Heart left ventricle (tissue), 16 donors: ENCODE data around the gene NTM. TPM values are rescaled to one million over a fixed set of nuclear protein-coding genes. Genes with fewer than 3 reads are reported as not detected.

Experiments
- ATAC-seq, 4 donors: fragments of 200-7000 bp; cut with Tn5 transposase; one replicate each; pipeline ENCODE4 v1.9.1; 2020 to 2022; ENCODE audit warnings: moderate library complexity in 4 of 4, mild to moderate bottlenecking in 3 of 4, moderate number of reproducible peaks in 1 of 4
- DNase-seq, 5 donors: peaks; one replicate each; pipeline ENCODE4 v3.0.0-alpha.2; 2020
- H3K27ac ChIP-seq, 12 donors: fragments of 200-600 bp; sonication (generic) in 4 of 12; one replicate each; pipeline versions ENCODE4 v1.5.0 to v1.8.0; 2016 to 2022; ENCODE audit warnings: mild to moderate bottlenecking in 2 of 12
- H3K27me3 ChIP-seq, 9 donors: fragments of 200-600 bp; sonication (generic) in 2 of 9; one replicate each; pipeline versions ENCODE4 v1.5.1 to v1.8.0; 2016 to 2022; ENCODE audit warnings: mild to moderate bottlenecking in 3 of 9
- H3K36me3 ChIP-seq, 9 donors: fragments of 200-600 bp; sonication (generic) in 2 of 9; one replicate each; pipeline versions ENCODE4 v1.5.0 to v1.8.0; 2018 to 2022; ENCODE audit warnings: mild to moderate bottlenecking in 2 of 9
- H3K4me1 ChIP-seq, 12 donors: fragments of 200-600 bp; sonication (generic) in 4 of 12; one replicate each; pipeline versions ENCODE4 v1.5.0 to v1.8.0; 2016 to 2022; ENCODE audit warnings: mild to moderate bottlenecking in 3 of 12
- H3K4me3 ChIP-seq, 12 donors: fragments of 200-600 bp; sonication (generic) in 4 of 12; one replicate each; pipeline versions ENCODE4 v1.5.0 to v1.8.0; 2017 to 2022; ENCODE audit warnings: mild to moderate bottlenecking in 9 of 12, moderate library complexity in 4 of 12
- H3K9me3 ChIP-seq, 12 donors: fragments of 200-600 bp; sonication (generic) in 4 of 12; one replicate each; pipeline versions ENCODE4 v1.5.0 to v1.8.0; 2016 to 2022; ENCODE audit warnings: mild to moderate bottlenecking in 1 of 12
- CTCF ChIP-seq, 12 donors: fragments of 200-600 bp; sonication (generic) in 4 of 12; IDR thresholded peaks; one replicate each; pipeline versions ENCODE4 v1.5.0 to v1.8.0; 2018 to 2022; ENCODE audit warnings: antibody characterized with exemption in 12 of 12, mild to moderate bottlenecking in 5 of 12
- POLR2A ChIP-seq, 2 donors: fragments of 450-650 bp; IDR thresholded peaks; one replicate each; pipeline ENCODE4 v1.6.1; 2017; ENCODE audit warnings: antibody characterized with exemption in 2 of 2, mild to moderate bottlenecking in 2 of 2, moderate library complexity in 2 of 2
- WGBS, 4 donors: extraction: QIAGEN DNeasy Blood & Tissue Kit in 2 of 4; methylation state at CpG; one replicate each; pipeline versions ENCODE4 v1.1.5 to v1.1.7; 2013 to 2018; 5-methylcytosine and 5-hydroxymethylcytosine counted together
- intact Hi-C, 10 donors: fragments of 100-400 bp; cut with DNase I; formaldehyde crosslinking; loops; one replicate each; pipeline versions ENCODE4 v1.11.1 to v1.14.2; 2022
- polyA plus RNA-seq, 2 donors: library from polyadenylated mRNA; stranded (reverse); fragments of 200-250 nt; gene quantifications; one replicate each; pipeline ENCODE4 v1.2.3, GENCODE V29; 2013
- total RNA-seq, 9 donors: library from RNA; depleted of rRNA in 2 of 9; stranded (reverse); fragments of >200 nt in 2 of 9; fragmentation: NEBNext Ultra II Directional in 3 of 9; extraction: Animal tissue kit (Norgen Biotek cat#: 25700) in 3 of 9; gene quantifications; one replicate each; pipeline versions ENCODE4 v1.1.0 to v1.2.4, GENCODE V29; 2016 to 2023
- donor health status: ischemic (EF 13 %, LVEDD 7.1; RV severe dilation, severe dysfunction).
- donor health status: healthy with polysubstance abuse.
- donor health status: DM: no; HTN: yes; CAD: no.
- donor health status: DM: no; HTN: no; CAD: no.
- donor health status: ischemic (EF 25% LVEDD 6.9; RV normal size, moderate dysfunction).
- donor health status: ischemic (EF 25% LVEDD 5.7; RV mildly dilated, moderate dysfunction).
- donor health status: healthy.
- donor health status: DM: yes; HTN: yes; CAD: no.
- donor health status: ischemic (EF 35%, LVEDD 5.7; RV mildly dilated, moderate dysfunction).
- donor health status: nonischemic (EF 11% LVEDD 7.7; RV severe dilation, severe dysfunction).
- donor health status: DM: yes; HTN: yes; CAD: no.
- donor health status: PGD.
- donor health status: ischemic (EF 29% LVEDD 5.4; RV normal size, mild dysfunction).
- donor health status: nonischemic (EF 23%, LVEDD 6.1; RV moderate dilation, normal function).

Gene NTM
- total and polyA plus RNA-seq, 11 donors = 0.40 to 7.7 (median 1.5) TPM

DNA sequence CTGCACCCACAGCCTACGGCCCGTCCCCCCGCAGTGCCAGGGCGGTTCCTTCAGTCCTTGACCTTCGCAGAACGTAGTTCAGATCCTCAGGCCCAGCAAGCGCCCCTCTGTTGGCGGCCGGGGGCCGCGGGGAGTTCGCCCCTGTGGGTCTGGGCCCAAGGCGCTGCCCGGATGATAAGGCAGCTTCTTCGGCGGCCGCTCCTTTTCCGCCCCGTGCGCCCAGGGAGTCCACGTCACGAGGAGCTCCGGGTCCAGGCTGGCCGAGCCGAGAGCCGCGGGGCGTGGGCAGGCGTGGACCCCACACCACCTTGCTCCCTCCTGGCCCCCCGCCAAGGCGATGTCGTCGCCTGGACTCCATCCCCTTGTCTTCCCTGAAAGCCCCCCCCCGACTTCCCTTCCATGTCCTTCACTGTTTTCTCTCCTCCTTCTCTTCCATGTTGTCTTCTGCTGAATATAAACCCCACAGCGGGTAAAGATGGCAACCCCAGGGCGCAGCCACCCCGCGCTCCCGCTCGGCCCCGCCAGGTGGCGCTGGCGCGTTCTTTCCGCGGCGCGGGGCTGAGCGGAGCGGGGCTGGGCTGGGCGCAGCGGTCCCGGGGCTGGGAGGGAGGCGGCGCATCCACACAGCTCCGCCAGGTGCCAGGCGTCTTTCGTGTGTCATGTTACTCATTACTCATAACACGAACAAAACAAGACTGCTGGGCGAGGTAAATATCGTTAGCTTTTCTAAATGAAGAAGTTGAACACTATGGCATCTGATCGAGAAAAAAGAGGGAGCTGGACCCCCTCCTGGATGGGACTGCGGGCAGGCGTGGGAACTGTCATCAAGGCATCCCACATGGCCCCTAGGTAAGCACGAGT lies 321.0 kb downstream of the NTM start:
- H3K4me3 ChIP-seq = no peak overlapping the region
- H3K4me1 ChIP-seq = peaks cover 0 to 18% (median 5%) of the 10 kb centered on the region in 12 donors
- 42 to 52% (median 46%) methylated on average over 52 to 65 of the region's 65 CpGs for WGBS, 4 donors
- TF ChIP-seq CTCF (IDR thresholded peaks at IDR 0.05) = peak in 11 of 12 donors; percentile 17 to 50 (median 41)
- no peak for TF ChIP-seq POLR2A (IDR thresholded peaks at IDR 0.05)
- H3K9me3 ChIP-seq = no peaks in the 10 kb centered on the region
- H3K27ac ChIP-seq = no peak overlapping the region
- no peak for DNase-seq
- peaks cover 0 to 64% (median 6%) of the 10 kb centered on the region in 9 donors for H3K27me3 ChIP-seq
- H3K36me3 ChIP-seq = no peaks in the 10 kb centered on the region
- peak in 1 of 4 donors; percentile 20 for ATAC-seq
- intact Hi-C loops = loop anchor here in 2 of 10 donors (5.0 to 10.0 kb wide), 2 partner anchors 436 to 1373 kb away; no protein-coding TSS in a partner anchor

DNA sequence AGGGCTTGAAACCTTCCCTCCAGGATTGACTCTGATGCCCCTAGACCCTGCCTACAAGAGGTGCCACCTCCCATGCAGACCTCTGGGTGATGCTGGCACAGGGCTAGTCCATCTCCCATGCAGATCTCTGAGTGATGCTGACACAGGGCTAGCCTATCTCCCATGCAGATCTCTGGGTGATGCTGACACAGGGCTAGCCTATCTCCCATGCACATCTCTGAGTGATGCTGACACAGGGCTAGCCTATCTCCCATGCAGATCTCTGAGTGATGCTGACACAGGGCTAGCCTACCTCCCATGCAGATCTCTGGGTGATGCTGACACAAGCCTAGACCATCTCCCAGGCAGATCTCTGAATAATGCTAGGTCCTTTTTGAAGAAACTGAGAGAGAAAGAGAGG lies 321.7 kb downstream of the NTM start:
- H3K4me3 ChIP-seq = no peak overlapping the region
- no peak for ATAC-seq
- H3K9me3 ChIP-seq = no peaks in the 10 kb centered on the region
- intact Hi-C loops = loop anchor here in 2 of 10 donors (5.0 to 10.0 kb wide), 2 partner anchors 435 to 1373 kb away; no protein-coding TSS in a partner anchor
- DNase-seq = no peak
- no peak overlapping the region for H3K27ac ChIP-seq
- no peak for TF ChIP-seq POLR2A (IDR thresholded peaks at IDR 0.05)
- no peak for TF ChIP-seq CTCF (IDR thresholded peaks at IDR 0.05)
- H3K27me3 ChIP-seq = peaks cover 0 to 58% (median 6%) of the 10 kb centered on the region in 9 donors
- no peaks in the 10 kb centered on the region for H3K36me3 ChIP-seq
- H3K4me1 ChIP-seq = peaks cover 0 to 18% (median 5%) of the 10 kb centered on the region in 12 donors

GRCh38 chr11:131692961-131693360 lies 322.5 kb downstream of the NTM start:
- DNase-seq = no peak
- no peaks in the 10 kb centered on the region for H3K36me3 ChIP-seq
- H3K27me3 ChIP-seq = peaks cover 0 to 60% (median 7%) of the 10 kb centered on the region in 9 donors
- H3K27ac ChIP-seq = no peak overlapping the region
- 65 to 83% (median 77%) methylated on average over 1 of the region's 1 CpG for WGBS, 4 donors
- ATAC-seq = no peak
- TF ChIP-seq POLR2A (IDR thresholded peaks at IDR 0.05) (no peak), CTCF (IDR thresholded peaks at IDR 0.05) (no peak)
- no peak overlapping the region for H3K4me3 ChIP-seq
- intact Hi-C loops = loop anchor here in 2 of 10 donors (5.0 to 10.0 kb wide), 2 partner anchors 434 to 1372 kb away; no protein-coding TSS in a partner anchor
- peaks cover 0 to 15% (median 5%) of the 10 kb centered on the region in 12 donors for H3K4me1 ChIP-seq
- no peaks in the 10 kb centered on the region for H3K9me3 ChIP-seq

GRCh38 chr11:131693756-131694155 lies 323.3 kb downstream of the NTM start:
- Histone ChIP-seq H3K36me3 (no peaks in the 10 kb centered on the region), H3K27me3 (peaks cover 0 to 55% (median 7%) of the 10 kb centered on the region in 9 donors), H3K4me3 (no peak overlapping the region), H3K9me3 (no peaks in the 10 kb centered on the region), H3K4me1 (peaks cover 0 to 9% (median 4%) of the 10 kb centered on the region in 12 donors), H3K27ac (no peak overlapping the region)
- DNase-seq (no peak), ATAC-seq (no peak)
- 63 to 81% (median 77%) methylated on average over 4 of the region's 4 CpGs for WGBS, 4 donors
- intact Hi-C loops = loop anchor here in 2 of 10 donors (5.0 to 10.0 kb wide), 2 partner anchors 434 to 1371 kb away; no protein-coding TSS in a partner anchor
- no peak for TF ChIP-seq CTCF (IDR thresholded peaks at IDR 0.05)
- no peak for TF ChIP-seq POLR2A (IDR thresholded peaks at IDR 0.05)
